ENCODE data around the gene ZNF521.

DNA sequence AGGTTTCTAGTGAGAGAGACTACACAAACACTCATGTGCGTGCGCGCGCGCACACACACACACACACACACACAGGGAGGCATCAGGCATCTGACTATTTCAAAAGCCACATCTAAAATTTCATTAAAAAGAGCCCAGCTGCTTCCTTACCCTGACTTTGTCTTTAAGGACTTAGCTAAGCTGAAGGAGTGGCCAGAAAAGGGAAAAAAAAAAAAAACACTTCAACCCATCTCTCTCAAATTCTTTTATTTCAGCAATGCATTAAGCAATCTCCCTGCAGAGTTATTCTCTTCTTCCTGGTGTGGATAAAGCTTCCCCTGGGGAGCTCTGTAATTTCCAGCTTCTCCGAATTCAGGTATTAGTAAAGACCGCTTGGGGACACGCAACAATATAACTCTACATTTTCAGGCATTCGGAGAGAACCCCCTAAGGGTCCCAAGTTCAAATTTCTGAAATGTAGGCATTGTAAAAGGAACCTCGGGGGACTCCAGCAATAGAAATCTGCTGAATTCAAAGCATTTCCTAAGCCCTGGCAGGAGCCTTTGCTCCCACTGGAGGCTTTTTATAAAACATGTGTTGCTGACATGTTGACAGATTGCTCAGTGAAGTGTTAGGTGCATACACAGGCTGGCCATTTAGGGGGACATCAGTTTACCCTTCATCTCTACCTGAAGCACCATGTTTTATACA lies 67.0 kb downstream of the ZNF521 start:
- TF ChIP-seq, protein P1, sequence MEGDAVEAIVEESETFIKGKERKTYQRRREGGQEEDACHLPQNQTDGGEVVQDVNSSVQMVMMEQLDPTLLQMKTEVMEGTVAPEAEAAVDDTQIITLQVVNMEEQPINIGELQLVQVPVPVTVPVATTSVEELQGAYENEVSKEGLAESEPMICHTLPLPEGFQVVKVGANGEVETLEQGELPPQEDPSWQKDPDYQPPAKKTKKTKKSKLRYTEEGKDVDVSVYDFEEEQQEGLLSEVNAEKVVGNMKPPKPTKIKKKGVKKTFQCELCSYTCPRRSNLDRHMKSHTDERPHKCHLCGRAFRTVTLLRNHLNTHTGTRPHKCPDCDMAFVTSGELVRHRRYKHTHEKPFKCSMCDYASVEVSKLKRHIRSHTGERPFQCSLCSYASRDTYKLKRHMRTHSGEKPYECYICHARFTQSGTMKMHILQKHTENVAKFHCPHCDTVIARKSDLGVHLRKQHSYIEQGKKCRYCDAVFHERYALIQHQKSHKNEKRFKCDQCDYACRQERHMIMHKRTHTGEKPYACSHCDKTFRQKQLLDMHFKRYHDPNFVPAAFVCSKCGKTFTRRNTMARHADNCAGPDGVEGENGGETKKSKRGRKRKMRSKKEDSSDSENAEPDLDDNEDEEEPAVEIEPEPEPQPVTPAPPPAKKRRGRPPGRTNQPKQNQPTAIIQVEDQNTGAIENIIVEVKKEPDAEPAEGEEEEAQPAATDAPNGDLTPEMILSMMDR (IDR thresholded peaks at IDR 0.05) = no peak
- TF ChIP-seq POLR2A (IDR thresholded peaks at IDR 0.05) = no peak
- no peak for TF ChIP-seq POLR2AphosphoS5 (IDR thresholded peaks at IDR 0.05)
- TF ChIP-seq EP300 (IDR thresholded peaks at IDR 0.05) = no peak
